SHP77 treated with DMSO at 0.1 percent for 48 hours (cell line): ENCODE results near the gene GYG2.
"Not testable (repeated sequence)": the region's sequence is repeated elsewhere in the genome, so short reads cannot be mapped to it uniquely, and the experiment has no call there.

Experiments
- DNase-seq: peaks from one replicate; lab custom pipeline; 2025; lab: John Stamatoyannopoulos, UW

The GYG2 gene

GRCh38 chrX:2828344-2828958 is at the start of gene GYG2:
Gene GYG2 (plus strand): TSS chrX:2828930. CDS start chrX:2830189, 1,259 bp downstream.
- no peak for DNase-seq

DNA sequence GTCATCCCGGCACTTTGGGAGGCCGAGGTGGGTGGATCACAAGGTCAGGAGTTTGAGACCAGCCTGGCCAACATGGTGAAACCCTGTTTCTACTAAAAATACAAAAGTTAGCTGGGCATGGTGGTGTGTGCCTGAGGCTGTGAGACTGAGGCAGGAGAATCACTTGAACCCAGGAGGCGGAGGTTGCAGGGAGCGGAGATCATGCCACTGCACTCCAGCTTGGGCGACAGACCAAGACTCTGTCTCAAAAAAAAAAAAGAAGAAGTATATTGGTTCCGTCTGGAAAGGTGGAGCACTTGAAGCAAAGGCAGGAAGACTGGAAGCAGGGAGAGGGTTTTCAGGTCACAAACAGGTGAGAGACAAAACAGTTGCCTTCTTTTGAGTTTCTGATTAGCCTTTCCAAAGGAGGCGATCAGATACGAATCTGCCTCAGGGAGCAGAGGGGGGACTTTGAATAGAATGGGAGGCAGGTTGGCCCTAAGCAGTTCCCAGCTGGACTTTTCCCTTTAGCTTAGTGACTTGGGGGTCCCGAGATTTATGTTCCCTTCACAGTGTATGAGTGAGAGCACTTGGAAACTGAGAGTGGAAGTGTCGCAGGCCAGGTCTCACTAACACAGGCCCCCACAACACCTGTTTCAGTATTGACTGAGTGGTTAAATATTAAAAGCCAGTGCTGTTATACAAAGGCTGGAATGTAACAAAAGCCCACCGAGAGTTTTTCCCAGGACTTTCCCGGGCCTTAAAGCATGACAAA is 48.1 kb upstream of the GYG2 start:
- not testable (repeated sequence) for DNase-seq

- DNase-seq, result no peak
Measured at GRCh38 chrX:2781226-2781571, 47.5 kb upstream of the GYG2 start.

DNA sequence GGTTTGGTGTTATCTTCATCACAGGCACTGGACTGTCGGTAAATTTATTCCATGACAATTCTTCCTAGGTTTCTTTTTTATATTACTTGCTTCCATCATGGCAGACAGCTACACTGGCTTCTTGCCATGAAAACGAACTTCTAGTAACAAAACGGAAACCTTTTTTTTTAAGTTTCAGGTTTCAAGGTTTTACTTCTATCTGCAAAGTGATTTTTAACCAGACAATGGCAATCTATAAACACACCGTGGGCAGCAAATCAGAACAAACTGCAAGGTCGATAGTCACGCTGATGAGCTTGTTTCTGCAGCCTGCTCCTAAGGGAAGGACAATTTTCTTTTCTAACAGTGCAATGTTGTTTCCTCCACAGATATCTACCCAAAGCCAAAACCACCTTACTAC is 47.0 kb upstream of the GYG2 start:
- DNase-seq, result no peak

- DNase-seq, result no peak
Measured at GRCh38 chrX:2782171-2782570, 46.6 kb upstream of the GYG2 start.

DNA sequence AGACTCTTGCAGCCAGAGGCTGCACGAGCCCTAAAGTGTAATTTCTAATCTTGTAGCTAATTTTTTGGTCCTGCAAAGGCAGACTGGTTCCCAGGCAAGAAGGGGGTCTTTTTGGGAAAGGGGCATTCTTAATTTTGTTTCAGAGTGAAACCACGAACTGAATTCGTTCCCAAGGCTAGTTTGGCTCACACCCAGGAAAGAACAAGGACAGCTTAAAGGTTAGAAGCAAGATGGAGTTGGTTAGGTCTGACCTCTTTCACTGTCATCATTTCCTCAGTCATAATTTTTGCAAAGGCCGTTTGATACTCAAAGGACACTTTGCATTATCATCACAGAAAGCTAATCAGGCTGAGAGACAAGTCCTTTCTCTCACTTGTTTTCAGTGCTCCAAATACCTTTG is 46.0 kb upstream of the GYG2 start:
- DNase-seq, result no peak

GRCh38 chrX:2784026-2784425 is 44.7 kb upstream of the GYG2 start:
- no peak for DNase-seq

- DNase-seq, result no peak
Measured at GRCh38 chrX:2785538-2785937, 43.2 kb upstream of the GYG2 start.

- no peak for DNase-seq
Measured at GRCh38 chrX:2788980-2789379, 39.8 kb upstream of the GYG2 start.

DNA sequence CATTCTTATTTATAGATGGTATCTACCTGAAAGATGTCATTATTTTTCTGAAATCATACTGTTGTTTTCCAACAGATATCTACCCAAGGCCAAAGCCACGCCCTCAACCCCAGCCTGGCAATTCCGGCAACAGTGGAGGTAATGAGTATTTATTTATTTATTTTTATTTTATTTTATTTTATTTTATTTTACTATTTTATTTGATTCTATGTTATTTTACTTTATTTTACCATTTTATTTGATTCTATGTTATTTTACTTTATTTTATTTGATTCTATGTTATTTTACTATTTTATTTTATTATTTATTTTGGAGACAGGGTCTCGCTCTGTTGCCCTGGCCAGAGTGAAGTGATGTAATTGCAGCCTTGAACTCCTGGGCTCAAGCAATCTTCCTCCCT is 39.2 kb upstream of the GYG2 start:
- no peak for DNase-seq

- DNase-seq, result no peak
Measured at GRCh38 chrX:2793752-2794151, 35.0 kb upstream of the GYG2 start.

- no peak for DNase-seq
Measured at GRCh38 chrX:2794336-2794735, 34.4 kb upstream of the GYG2 start.

GRCh38 chrX:2796808-2797207 is 31.9 kb upstream of the GYG2 start:
- DNase-seq, result not testable (repeated sequence)

DNA sequence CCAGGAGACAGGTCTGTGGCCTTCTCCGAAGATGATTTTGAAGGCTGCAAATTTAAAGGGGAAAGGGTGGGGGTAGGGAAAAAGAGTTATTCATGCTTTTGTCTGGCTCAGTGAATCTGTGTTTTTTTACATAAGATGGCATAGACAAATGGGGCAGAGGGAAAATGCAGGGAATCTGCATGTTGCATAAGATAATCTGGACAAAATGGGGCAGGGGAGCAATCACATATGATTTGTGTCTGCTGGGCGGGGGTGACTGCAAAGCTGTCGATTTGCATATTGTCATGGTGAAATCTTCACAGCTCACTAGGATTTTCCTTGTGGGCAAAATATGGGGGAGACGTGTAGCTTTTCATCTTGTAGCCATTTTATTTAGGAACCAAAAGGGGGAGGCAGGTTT is 29.4 kb upstream of the GYG2 start:
- DNase-seq, result no peak

DNA sequence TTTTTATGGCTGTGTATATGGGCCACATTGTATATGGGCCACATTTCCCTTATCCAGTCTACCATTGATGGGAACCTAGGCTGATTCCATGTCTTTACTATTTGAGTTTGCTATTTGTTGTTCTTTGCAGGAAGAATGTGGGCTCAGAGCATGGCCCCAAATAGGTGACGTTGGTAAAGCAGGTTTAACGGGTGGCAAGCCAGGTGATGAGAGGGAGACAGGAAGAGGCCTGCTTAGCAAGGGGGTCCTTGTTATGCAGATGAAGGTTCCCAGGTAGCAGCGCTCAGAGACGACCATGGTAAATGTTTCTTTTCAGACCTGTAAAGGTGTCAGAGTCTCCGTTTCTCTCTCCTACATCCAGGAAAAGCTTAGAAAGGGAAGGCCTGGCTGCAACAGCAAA is 28.8 kb upstream of the GYG2 start:
- not testable (repeated sequence) for DNase-seq

DNA sequence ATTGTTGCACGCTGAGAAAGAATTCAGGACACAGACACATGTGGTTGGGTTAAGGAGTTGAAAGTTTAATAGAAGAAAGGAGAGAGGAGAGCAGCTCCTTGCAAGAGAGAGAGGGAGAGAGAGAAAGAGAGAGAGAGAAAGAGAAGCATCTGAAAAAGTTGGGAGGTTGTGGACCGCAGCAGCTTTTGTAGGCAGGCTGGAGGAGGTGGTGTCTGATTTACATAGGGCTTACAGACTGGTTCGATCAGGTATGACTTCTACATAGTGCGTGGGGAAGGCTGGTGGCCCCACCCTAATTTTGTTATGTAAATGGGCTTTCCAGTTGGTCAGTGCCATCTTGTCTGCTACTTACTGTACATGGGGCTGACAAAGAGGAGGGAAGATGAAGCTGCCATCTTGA is 27.5 kb upstream of the GYG2 start:
- no peak for DNase-seq

DNA sequence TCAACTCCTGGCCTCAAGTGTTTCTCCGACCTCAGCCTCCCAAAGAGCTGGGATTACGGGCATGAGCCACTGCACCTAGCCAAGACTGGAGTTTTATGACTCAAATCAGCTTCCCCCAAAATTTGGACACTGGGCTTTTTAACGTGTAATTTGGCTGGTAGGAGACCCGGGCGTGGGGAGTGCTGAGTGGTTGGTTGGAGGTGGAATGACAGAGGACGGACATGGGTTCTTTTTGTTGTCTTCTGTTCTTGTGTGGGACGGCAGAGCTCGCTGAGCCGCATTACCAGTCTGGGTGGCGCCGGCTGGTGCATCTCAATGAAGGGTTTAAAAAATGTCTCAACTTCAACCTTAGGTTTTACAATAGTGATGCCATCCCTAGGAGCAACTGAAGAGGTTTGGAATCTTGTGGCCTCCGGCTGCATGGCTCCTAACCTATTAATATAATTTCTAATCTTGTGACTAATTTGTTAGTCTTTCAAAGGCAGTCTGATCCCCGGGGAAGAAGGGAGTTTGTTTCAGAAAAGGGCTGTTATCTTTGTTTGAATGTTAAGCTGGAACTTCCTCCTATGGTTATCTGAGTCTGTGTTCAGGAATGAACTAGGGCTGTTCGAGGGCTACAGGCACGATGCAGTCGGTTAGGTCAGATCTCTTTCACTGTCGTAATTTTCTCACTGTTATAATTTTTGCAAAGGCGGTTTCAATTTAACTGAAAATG is 26.2 kb upstream of the GYG2 start:
- not testable (repeated sequence) for DNase-seq

DNA sequence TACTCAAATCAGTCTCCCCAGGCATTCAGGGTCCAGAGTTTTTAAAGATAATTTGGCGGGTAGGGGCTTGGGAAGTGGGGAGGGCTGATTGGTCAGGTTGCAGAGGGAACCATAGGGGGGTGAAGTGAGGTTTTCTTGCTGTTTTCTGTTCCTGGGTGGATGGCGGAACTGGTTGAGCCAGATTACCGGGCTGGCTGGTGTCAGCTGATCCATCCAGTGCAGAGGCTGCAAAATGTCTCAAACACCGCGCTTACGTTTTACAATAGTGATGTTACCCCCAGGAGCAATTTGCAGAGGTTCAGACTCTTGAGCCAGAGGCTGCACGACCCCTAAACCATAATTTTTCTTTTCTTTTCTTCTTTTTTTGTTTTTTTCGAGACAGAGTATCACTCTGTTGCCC is 25.2 kb upstream of the GYG2 start:
- not testable (repeated sequence) for DNase-seq

DNA sequence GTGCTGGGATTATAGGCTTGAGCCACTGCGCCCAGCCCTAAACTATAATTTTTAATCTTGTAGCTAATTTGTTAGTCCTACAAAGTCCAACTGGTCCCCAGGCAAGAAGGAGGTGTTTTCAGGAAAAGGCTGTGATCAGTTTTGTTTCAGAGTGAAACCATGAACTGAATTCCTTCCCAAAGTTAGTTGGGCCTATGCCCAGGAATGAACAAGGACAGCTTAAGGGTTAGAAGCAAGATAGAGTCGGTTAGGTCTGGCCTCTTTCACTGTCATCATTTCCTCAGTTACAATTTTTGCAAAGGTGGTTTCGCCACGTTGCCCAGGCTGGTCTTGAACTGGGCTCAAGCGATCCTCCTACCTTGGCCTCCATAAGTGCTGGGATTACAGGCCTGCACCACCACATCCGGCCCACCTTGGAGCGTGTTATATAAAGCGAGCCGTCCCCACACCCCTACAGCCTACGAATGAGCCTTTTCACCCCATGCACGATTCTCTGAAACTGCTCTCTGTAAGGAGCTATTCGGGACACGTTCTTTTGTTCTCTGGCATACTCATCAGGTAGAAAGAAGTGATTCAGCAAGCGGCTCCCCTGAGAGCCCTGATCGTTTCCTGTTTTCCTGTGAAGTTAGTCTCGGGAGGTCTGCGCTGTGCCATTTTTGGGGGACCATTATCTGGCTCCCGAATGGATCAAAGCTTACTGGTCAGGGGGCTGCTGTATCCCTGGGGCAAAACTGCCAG is 24.5 kb upstream of the GYG2 start:
- DNase-seq, result not testable (repeated sequence)

GRCh38 chrX:2804858-2805257 is 23.9 kb upstream of the GYG2 start:
- not testable (repeated sequence) for DNase-seq

DNA sequence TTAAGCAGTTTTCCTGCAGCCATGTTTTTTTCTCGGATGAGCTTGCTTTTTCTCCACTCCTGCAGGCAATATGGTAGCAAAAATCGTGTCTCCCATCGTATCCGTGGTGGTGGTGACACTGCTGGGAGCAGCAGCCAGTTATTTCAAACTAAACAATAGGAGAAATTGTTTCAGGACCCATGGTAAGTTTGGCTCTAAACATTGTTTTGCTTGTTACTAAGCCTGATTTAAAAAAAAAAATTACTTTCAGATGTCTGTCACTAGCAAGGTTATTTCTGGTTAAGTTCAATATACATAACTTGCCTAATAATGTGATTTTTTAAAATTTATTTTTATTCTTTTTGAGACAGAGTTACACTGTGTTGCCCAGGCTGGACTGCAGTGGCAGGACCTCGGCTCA is 17.5 kb upstream of the GYG2 start:
- no peak for DNase-seq

DNA sequence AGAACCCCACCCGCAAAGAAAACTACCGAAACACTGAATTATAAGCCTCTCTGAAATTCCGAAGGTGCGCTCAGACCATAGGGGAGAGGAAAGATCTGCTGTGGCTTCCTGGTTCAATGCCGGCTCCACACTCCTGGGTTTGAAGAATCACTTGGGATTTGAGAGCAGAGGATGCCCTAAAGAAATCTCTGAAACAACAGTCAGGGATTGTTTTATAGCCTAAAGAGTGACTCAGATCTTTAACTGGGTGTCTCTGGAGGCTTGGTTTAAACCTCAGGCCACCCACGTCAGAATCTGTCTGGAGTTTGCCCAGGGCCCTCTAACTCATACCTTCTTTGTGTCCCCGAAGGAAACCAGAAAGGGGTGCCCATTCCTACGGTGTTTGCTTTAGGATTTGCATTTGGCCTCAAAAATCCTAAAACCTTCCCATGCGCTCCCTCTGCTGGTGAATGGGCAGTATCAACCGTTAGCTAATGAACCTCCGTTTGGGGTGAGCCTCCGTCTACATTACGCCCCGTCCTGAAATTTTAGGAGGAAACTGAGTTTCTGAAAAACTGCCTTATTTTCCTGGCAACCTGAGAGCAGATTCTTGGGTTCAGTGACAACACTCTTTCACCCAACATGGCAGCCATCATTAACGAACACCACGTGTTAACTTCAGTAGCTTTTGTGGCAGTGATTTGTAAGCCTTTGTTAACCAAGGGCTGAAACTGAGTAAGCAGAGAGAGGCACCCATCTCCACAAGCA is 16.4 kb upstream of the GYG2 start:
- peak; percentile 0 for DNase-seq
